A673 (cell line): Measurements from ENCODE around the gene SGMS2. TPM values are rescaled to one million over a fixed set of nuclear protein-coding genes. Genes with fewer than 3 reads are reported as not detected.

Experiments
- BruUV-seq: library from RNA; stranded (reverse); fragments of 400-500 nt; replicated peaks from 2 replicates; lab custom pipeline; 2021; lab: Mats Ljungman, UMichigan
- CTCF ChIA-PET: fragments of 300-600 bp; sonication (Branson Sonifier 250); formaldehyde crosslinking; loops from one replicate; lab custom pipeline; 2022; ENCODE audit warnings: antibody characterized with exemption; lab: Charles Lee
- POLR2A ChIA-PET: fragments of 300-600 bp; sonication (Branson Sonifier 250); formaldehyde crosslinking; loops from one replicate; lab custom pipeline; 2022; ENCODE audit warnings: antibody characterized with exemption; ENCODE audit not compliant: low non-redundant PET; lab: Charles Lee
- DNase-seq: peaks from one replicate; pipeline ENCODE4 v3.0.0-alpha.2; 2015; ENCODE audit warnings: low spot score
- H3K27ac ChIP-seq: fragments of 200-600 bp; sonication (generic); 2 replicates; pipeline ENCODE4 v1.5.1; 2016; ENCODE audit warnings: mixed run types, low read depth, mild to moderate bottlenecking, mixed read lengths, antibody characterized with exemption, low read length; ENCODE audit not compliant: poor library complexity, severe bottlenecking
- H3K27me3 ChIP-seq: fragments of 200-600 bp; sonication (generic); replicated peaks from 2 replicates; pipeline ENCODE4 v1.6.1; 2017; ENCODE audit warnings: mixed run types, low read depth, mild to moderate bottlenecking, mixed read lengths, antibody characterized with exemption, low read length; ENCODE audit not compliant: insufficient read depth, poor library complexity
- H3K36me3 ChIP-seq: fragments of 200-600 bp; sonication (generic); 2 replicates; pipeline ENCODE4 v1.6.1; 2016; ENCODE audit warnings: mixed run types, mild to moderate bottlenecking, mixed read lengths, antibody characterized with exemption, low read length; ENCODE audit not compliant: insufficient read depth, poor library complexity, severe bottlenecking
- H3K4me1 ChIP-seq: fragments of 200-600 bp; sonication (generic); 2 replicates; pipeline ENCODE4 v1.6.1; 2017; ENCODE audit warnings: mixed run types, mild to moderate bottlenecking, mixed read lengths, antibody characterized with exemption, low read length; ENCODE audit not compliant: insufficient read depth, poor library complexity, severe bottlenecking
- H3K4me3 ChIP-seq: fragments of 200-600 bp; sonication (generic); 2 replicates; pipeline ENCODE4 v1.5.1; 2016; ENCODE audit warnings: low read depth, mixed run types, mild to moderate bottlenecking, mixed read lengths, low read length; ENCODE audit not compliant: poor library complexity, severe bottlenecking
- H3K9me3 ChIP-seq: fragments of 200-600 bp; sonication (generic); 2 replicates; pipeline ENCODE4 v1.6.1; 2016; ENCODE audit warnings: mixed run types, low read depth, mild to moderate bottlenecking, mixed read lengths, antibody characterized with exemption, low read length; ENCODE audit not compliant: poor library complexity, severe bottlenecking
- CTCF ChIP-seq: fragments of 300-800, 200-600 bp; sonication (generic); conservative IDR thresholded peaks from 2 replicates; pipeline ENCODE4 v1.5.1; 2017; ENCODE audit warnings: low read depth, mild to moderate bottlenecking, antibody characterized with exemption, low read length, moderate library complexity, mixed read lengths
- EZH2 ChIP-seq: fragments of 200-600 bp; sonication (generic); IDR thresholded peaks from 2 replicates; pipeline ENCODE4 v1.6.1; 2017; ENCODE audit warnings: borderline replicate concordance, low read depth, mild to moderate bottlenecking, mixed read lengths, antibody characterized with exemption, low read length; ENCODE audit not compliant: poor library complexity, severe bottlenecking
- intact Hi-C: fragments of 100-400 bp; cut with micrococcal nuclease; formaldehyde crosslinking; loops from one replicate; pipeline ENCODE4 v1.10.0; 2022; ENCODE audit not compliant: unreplicated experiment
- total RNA-seq: library from RNA; stranded (reverse); gene quantifications from 2 replicates; pipeline ENCODE4 v1.2.3, GENCODE V29; 2021

Gene SGMS2
- total RNA-seq, 1 experiment from 2014 or later, result 4.3 TPM

- BruUV-seq, result no TSS peak
- POLR2A ChIA-PET, result no interaction called here
- Histone ChIP-seq H3K4me1 (no peaks in the 10 kb centered on the region), H3K9me3 (no peaks in the 10 kb centered on the region), H3K36me3 (no peaks in the 10 kb centered on the region), H3K27me3 (no peaks in the 10 kb centered on the region), H3K27ac (no peak overlapping the region), H3K4me3 (no peak overlapping the region)
- TF ChIP-seq EZH2, result no peak
- no peak for TF ChIP-seq CTCF
- intact Hi-C loops, result no loop called here
- DNase-seq, result no peak
- CTCF ChIA-PET, result no interaction called here
These were observed 81.8 kb downstream of the SGMS2 start for GRCh38 chr4:107906458-107907100.

GRCh38 chr4:107908377-107908776 is 83.6 kb downstream of the SGMS2 start:
- intact Hi-C loops, result no loop called here
- BruUV-seq, result no TSS peak
- no peak for DNase-seq
- POLR2A ChIA-PET, result no interaction called here
- no peaks in the 10 kb centered on the region for H3K9me3 ChIP-seq
- no peak overlapping the region for H3K27ac ChIP-seq
- H3K36me3 ChIP-seq, result no peaks in the 10 kb centered on the region
- no peaks in the 10 kb centered on the region for H3K4me1 ChIP-seq
- no peaks in the 10 kb centered on the region for H3K27me3 ChIP-seq
- H3K4me3 ChIP-seq, result no peak overlapping the region
- TF ChIP-seq CTCF, result no peak
- TF ChIP-seq EZH2, result no peak
- CTCF ChIA-PET, result no interaction called here

GRCh38 chr4:107913283-107913899 is 88.7 kb downstream of the SGMS2 start:
- ChIA-PET CTCF (no interaction called here), POLR2A (no interaction called here)
- Histone ChIP-seq H3K9me3 (no peaks in the 10 kb centered on the region), H3K36me3 (no peaks in the 10 kb centered on the region), H3K27ac (no peak overlapping the region), H3K4me1 (no peaks in the 10 kb centered on the region), H3K4me3 (no peak overlapping the region), H3K27me3 (no peaks in the 10 kb centered on the region)
- intact Hi-C loops, result loop anchor here (1.0 kb wide), 1 partner anchor 155 kb away; no protein-coding TSS in a partner anchor
- no peak for TF ChIP-seq EZH2
- peak; percentile 82 for TF ChIP-seq CTCF
- no TSS peak for BruUV-seq
- peak; percentile 74 for DNase-seq
